SK-N-SH (cell line): ENCODE results near the gene TNNT3. TPM values are rescaled to one million over a fixed set of nuclear protein-coding genes. Genes with fewer than 3 reads are reported as not detected.

Experiments used
- CTCF ChIA-PET: fragments of 300-600, 350-600 bp; formaldehyde crosslinking; extraction: SDS; loops from one replicate; lab custom pipeline; 2021; lab: Yijun Ruan, JAX
- POLR2A ChIA-PET: fragments of 350-600 bp; sonication (Branson Sonifier 250); formaldehyde crosslinking; extraction: SDS; loops from one replicate; lab custom pipeline; 2020; ENCODE audit warnings: antibody characterized with exemption, inconsistent platforms; lab: Yijun Ruan, JAX
- DNase-seq: peaks from one replicate; pipeline ENCODE4 v3.0.0; 2012
- H2AFZ ChIP-seq: fragments of 200-600 bp; sonication (generic); 2 replicates; pipeline ENCODE4 v1.8.1; 2016; ENCODE audit warnings: antibody characterized with exemption, mild to moderate bottlenecking, low read depth
- H3F3A ChIP-seq: fragments of 200-600 bp; sonication (generic); replicated peaks from 2 replicates; pipeline ENCODE3; 2016; ENCODE audit warnings: antibody characterized with exemption, mild to moderate bottlenecking; ENCODE audit not compliant: insufficient read depth
- H3K27ac ChIP-seq, 2 experiments: fragments of 200-500 bp in 1 of 2; fragments of 200-600 bp in 1 of 2; sonication (Bioruptor generic) in 1 of 2; sonication (generic), shearing (Covaris generic) in 1 of 2; 2 replicates each; pipeline versions ENCODE4 v1.5.1 to v1.6.1; 2014 to 2016; ENCODE audit warnings: low read depth in 2 of 2, inconsistent platforms in 1 of 2, low read length in 1 of 2, mild to moderate bottlenecking in 1 of 2, mixed read lengths in 1 of 2
- H3K27me3 ChIP-seq: fragments of 200-600 bp; sonication (generic), shearing (Covaris generic); 2 replicates; pipeline ENCODE4 v1.6.1; 2016; ENCODE audit warnings: mixed run types; ENCODE audit not compliant: insufficient read depth
- H3K36me3 ChIP-seq, 2 experiments: fragments of 200-500 bp in 1 of 2; fragments of 200-600 bp in 1 of 2; sonication (Bioruptor generic) in 1 of 2; sonication (generic) in 1 of 2; replicated peaks in 1 of 2; 2 replicates each; pipeline versions ENCODE3 to v1.5.1; 2014 to 2016; ENCODE audit warnings: low read length in 1 of 2, mild to moderate bottlenecking in 1 of 2; ENCODE audit not compliant: insufficient read depth in 2 of 2, control insufficient read depth in 1 of 2
- H3K4me1 ChIP-seq, 2 experiments: fragments of 200-500 bp in 1 of 2; fragments of 200-600 bp in 1 of 2; sonication (Bioruptor generic) in 1 of 2; sonication (generic), shearing (Covaris generic) in 1 of 2; 2 replicates each; pipeline versions ENCODE4 v1.5.1 to v1.6.1; 2014 to 2016; ENCODE audit warnings: low read depth in 1 of 2, low read length in 1 of 2, mixed run types in 1 of 2; ENCODE audit not compliant: insufficient read depth in 2 of 2, control insufficient read depth in 1 of 2
- H3K4me2 ChIP-seq: fragments of 200-600 bp; sonication (generic), shearing (Covaris generic); 2 replicates; pipeline ENCODE4 v1.6.1; 2017; ENCODE audit warnings: mixed run types
- H3K4me3 ChIP-seq, 2 experiments: fragments of 200-500 bp in 1 of 2; fragments of 200-600 bp in 1 of 2; sonication (Bioruptor generic) in 1 of 2; sonication (generic), shearing (Covaris generic) in 1 of 2; 2 replicates each; pipeline versions ENCODE4 v1.5.1 to v1.8.1; 2014 to 2016; ENCODE audit warnings: low read depth in 2 of 2, inconsistent platforms in 1 of 2, low read length in 1 of 2, mild to moderate bottlenecking in 1 of 2, mixed read lengths in 1 of 2, moderate library complexity in 1 of 2
- H3K79me2 ChIP-seq: fragments of 200-600 bp; sonication (generic); 2 replicates; pipeline ENCODE4 v1.8.1; 2017; ENCODE audit warnings: mild to moderate bottlenecking; ENCODE audit not compliant: insufficient read depth
- H3K9ac ChIP-seq: fragments of 200-600 bp; sonication (generic); 2 replicates; pipeline ENCODE4 v1.6.1; 2017; ENCODE audit warnings: mixed run types
- H3K9me2 ChIP-seq: fragments of 200-600 bp; sonication (generic); 2 replicates; pipeline ENCODE4 v1.6.1; 2017; ENCODE audit warnings: mixed run types
- H3K9me3 ChIP-seq: fragments of 200-600 bp; sonication (generic); 2 replicates; pipeline ENCODE4 v1.6.1; 2017; ENCODE audit warnings: mixed run types, mild to moderate bottlenecking, moderate library complexity
- H4K20me1 ChIP-seq: fragments of 200-600 bp; sonication (generic); 2 replicates; pipeline ENCODE4 v1.6.1; 2017; ENCODE audit warnings: mild to moderate bottlenecking, mixed run types; ENCODE audit not compliant: insufficient read depth
- CHD2 ChIP-seq: fragments of 150-350 bp; IDR thresholded peaks from 2 replicates; pipeline ENCODE4 v1.6.1; 2018; ENCODE audit warnings: low read length; ENCODE audit not compliant: partially characterized antibody
- FOXJ3 ChIP-seq: sonication (generic); formaldehyde crosslinking; IDR thresholded peaks from 2 replicates; pipeline ENCODE4 v1.5.1; 2020; ENCODE audit warnings: mild to moderate bottlenecking, missing genetic modification reagents
- IRF3 ChIP-seq: fragments of 150-350 bp; IDR thresholded peaks from 2 replicates; pipeline ENCODE4 v1.6.1; 2016; ENCODE audit warnings: mild to moderate bottlenecking, low read depth, low read length
- NFIC ChIP-seq: IDR thresholded peaks from 2 replicates; pipeline ENCODE4 v1.4.0; 2012; ENCODE audit warnings: borderline replicate concordance
- RAD21 ChIP-seq: IDR thresholded peaks from 2 replicates; pipeline ENCODE4 v1.6.1; 2012; ENCODE audit warnings: mild to moderate bottlenecking, low read length
- RFX5 ChIP-seq: IDR thresholded peaks from 2 replicates; pipeline ENCODE4 v1.6.1; 2012; ENCODE audit warnings: mild to moderate bottlenecking, improper control_type of control experiment, low read length
- RXRA ChIP-seq: IDR thresholded peaks from 2 replicates; pipeline ENCODE4 v1.4.0; 2012; ENCODE audit warnings: low read depth, mild to moderate bottlenecking, borderline replicate concordance
- SIN3A ChIP-seq: IDR thresholded peaks from 2 replicates; pipeline ENCODE4 v1.6.1; 2012; ENCODE audit warnings: low read depth, mild to moderate bottlenecking, low read length, moderate library complexity, borderline replicate concordance
- SMC3 ChIP-seq: IDR thresholded peaks from 2 replicates; pipeline ENCODE4 v1.6.1; 2012; ENCODE audit warnings: low read depth, low read length, improper control_type of control experiment
- TCF12 ChIP-seq: IDR thresholded peaks from 2 replicates; pipeline ENCODE4 v1.4.0; 2012
- USF1 ChIP-seq: IDR thresholded peaks from 2 replicates; pipeline ENCODE4 v1.4.0; 2012; ENCODE audit warnings: low read depth, borderline replicate concordance
- YY1 ChIP-seq: IDR thresholded peaks from 2 replicates; pipeline ENCODE4 v1.4.0; 2012; ENCODE audit warnings: low read depth, mild to moderate bottlenecking
- ZBTB33 ChIP-seq: IDR thresholded peaks from 2 replicates; pipeline ENCODE4 v1.4.0; 2012; ENCODE audit warnings: low read depth, borderline replicate concordance
- WGBS: methylation state at CpG from one replicate; pipeline ENCODE4 v1.1.6; 2017; ENCODE audit warnings: low lambda C conversion rate; 5-methylcytosine and 5-hydroxymethylcytosine counted together
- polyA plus RNA-seq, 3 experiments: library from polyadenylated mRNA; depleted of rRNA; stranded (reverse); fragments of >200 nt; gene quantifications; 2 replicates each; pipeline ENCODE4 v1.2.3, GENCODE V29; 2012

TNNT3 gene
- not detected in 2 replicates for polyA plus RNA-seq (2012; rRNA removed)
- polyA plus RNA-seq (2012; cell fraction: cytosol; rRNA removed) = not detected in 2 replicates
- 0.08 TPM in 1 of 2 replicates, not detected in the other for polyA plus RNA-seq (2012; cell fraction: nucleus; rRNA removed)

- Histone ChIP-seq H4K20me1 (no peaks in the 10 kb centered on the region), H3K36me3 (no peaks in the 10 kb centered on the region), H3F3A (no peaks in the 10 kb centered on the region), H3K4me1 (peaks cover 0 to 21% of the 10 kb centered on the region in 2 experiments; a peak in 1 of 4 replicates), H3K4me2 (no peak within 1 kb of the TSS), H3K27ac (no peak within 1 kb of the TSS), H3K79me2 (no peaks in the 10 kb centered on the region), H3K9me2 (no peaks in the 10 kb centered on the region), H2AFZ (no peak within 1 kb of the TSS), H3K27me3 (no peaks in the 10 kb centered on the region), H3K4me3 (no peak within 1 kb of the TSS), H3K9ac (no peak within 1 kb of the TSS), H3K9me3 (no peaks in the 10 kb centered on the region)
- ChIA-PET CTCF (interaction anchor here (1.0 to 3.5 kb wide), 5 partner anchors 15 to 231 kb away, joined by 3 to 16 read pairs (median 7); no protein-coding TSS in a partner anchor), POLR2A (no interaction called here)
- DNase-seq = peak; percentile 38
- WGBS = 65% methylated on average over 13 of the region's 31 CpGs
- TF ChIP-seq USF1 (no peak), NFIC (no peak), RXRA (no peak), TCF12 (no peak), SIN3A (no peak), RFX5 (no peak), ZBTB33 (no peak), RAD21 (no peak), YY1 (no peak), FOXJ3 (CRISPR knock-in tag) (no peak), SMC3 (no peak)
Observed at GRCh38 chr11:1919391-1920127, at the start of gene TNNT3. TSS of gene TNNT3 (plus strand) at chr11:1919703. CDS start at chr11:1922875, 3,172 bp downstream.

- no peaks in the 10 kb centered on the region for H3K79me2 ChIP-seq
- H3F3A ChIP-seq = no peaks in the 10 kb centered on the region
- H3K4me1 ChIP-seq = peaks cover 0 to 33% of the 10 kb centered on the region in 2 experiments; a peak in 1 of 4 replicates
- H3K4me3 ChIP-seq = no peak overlapping the region
- H3K9me2 ChIP-seq = no peaks in the 10 kb centered on the region
- no peak overlapping the region for H3K9ac ChIP-seq
- ChIA-PET CTCF (interaction anchor here (1.0 to 2.9 kb wide), 4 partner anchors 12 to 176 kb away, joined by 4 to 15 read pairs (median 8); no protein-coding TSS in a partner anchor), POLR2A (no interaction called here)
- no peak for DNase-seq
- TF ChIP-seq IRF3 (no peak), CHD2 (no peak)
- H4K20me1 ChIP-seq = no peaks in the 10 kb centered on the region
- WGBS = 70% methylated on average over 7 of the region's 12 CpGs
- H3K27me3 ChIP-seq = no peaks in the 10 kb centered on the region
- H3K9me3 ChIP-seq = no peaks in the 10 kb centered on the region
- H3K36me3 ChIP-seq = no peaks in the 10 kb centered on the region
- no peak overlapping the region for H3K27ac ChIP-seq
- no peak overlapping the region for H2AFZ ChIP-seq
- no peak overlapping the region for H3K4me2 ChIP-seq
Observed at GRCh38 chr11:1870326-1870696, 49.2 kb upstream of the TNNT3 start.
